PC-9 (cell line): ENCODE data around the gene EXOC4. TPM values are rescaled to one million over a fixed set of nuclear protein-coding genes. Genes with fewer than 3 reads are reported as not detected.

Source experiments
- BruUV-seq: library from RNA; stranded (reverse); fragments of 400-500 nt; replicated peaks from 2 replicates; lab custom pipeline; 2021; lab: Mats Ljungman, UMichigan
- CTCF ChIA-PET: fragments of 300-600 bp; sonication (Branson Sonifier 250); formaldehyde crosslinking; loops from one replicate; lab custom pipeline; 2022; ENCODE audit warnings: antibody characterized with exemption; lab: Charles Lee
- POLR2A ChIA-PET: fragments of 300-600 bp; sonication (Branson Sonifier 250); formaldehyde crosslinking; loops from one replicate; lab custom pipeline; 2022; ENCODE audit warnings: antibody characterized with exemption; ENCODE audit not compliant: unreplicated experiment; lab: Charles Lee
- DNase-seq, 2 experiments: peaks; one replicate each; pipeline versions ENCODE4 v3.0.0 to v3.0.0-alpha.2; 2015 to 2022; ENCODE audit warnings: mixed read lengths in 1 of 2
- H2AFZ ChIP-seq: fragments of 200-600 bp; sonication (generic); 2 replicates; pipeline ENCODE4 v1.8.1; 2017; ENCODE audit warnings: antibody characterized with exemption
- H3F3A ChIP-seq: fragments of 200-600 bp; sonication (generic); 2 replicates; pipeline ENCODE4 v1.8.1; 2017; ENCODE audit warnings: antibody characterized with exemption, mild to moderate bottlenecking, low read depth; ENCODE audit not compliant: insufficient read depth
- H3K27ac ChIP-seq: fragments of 200-600 bp; sonication (generic); 2 replicates; pipeline ENCODE4 v1.6.1; 2016; ENCODE audit warnings: mixed run types
- H3K27me3 ChIP-seq: fragments of 200-600 bp; sonication (generic); 2 replicates; pipeline ENCODE4 v1.6.1; 2016; ENCODE audit warnings: low read depth, mixed run types; ENCODE audit not compliant: insufficient read depth
- H3K36me3 ChIP-seq: fragments of 200-600 bp; sonication (generic); 2 replicates; pipeline ENCODE4 v1.6.1; 2016; ENCODE audit warnings: low read depth, mixed run types
- H3K4me1 ChIP-seq: fragments of 200-600 bp; sonication (generic); replicated peaks from 2 replicates; pipeline ENCODE4 v1.6.1; 2016; ENCODE audit warnings: mixed run types; ENCODE audit not compliant: insufficient read depth
- H3K4me2 ChIP-seq: fragments of 200-600 bp; sonication (generic); 2 replicates; pipeline ENCODE4 v1.6.1; 2017; ENCODE audit warnings: mixed run types
- H3K4me3 ChIP-seq: fragments of 200-600 bp; sonication (generic); 2 replicates; pipeline ENCODE4 v1.6.1; 2016; ENCODE audit warnings: mixed run types
- H3K79me2 ChIP-seq: fragments of 200-600 bp; sonication (generic); 2 replicates; pipeline ENCODE4 v1.6.1; 2017; ENCODE audit warnings: low read depth, mixed run types
- H3K9me2 ChIP-seq: fragments of 200-600 bp; sonication (generic); 2 replicates; pipeline ENCODE4 v1.8.1; 2017; ENCODE audit warnings: mild to moderate bottlenecking; ENCODE audit not compliant: insufficient read depth
- H3K9me3 ChIP-seq: fragments of 200-600 bp; sonication (generic); 2 replicates; pipeline ENCODE4 v1.8.1; 2016; ENCODE audit warnings: low read depth; ENCODE audit not compliant: insufficient read depth
- H4K20me1 ChIP-seq: fragments of 200-600 bp; sonication (generic); 2 replicates; pipeline ENCODE4 v1.8.1; 2017; ENCODE audit not compliant: insufficient read depth
- EZH2 ChIP-seq: fragments of 200-600 bp; sonication (generic); IDR thresholded peaks from 2 replicates; pipeline ENCODE4 v1.8.0; 2017; ENCODE audit warnings: antibody characterized with exemption, low read depth
- intact Hi-C: fragments of 100-400 bp; cut with micrococcal nuclease; formaldehyde crosslinking; loops from one replicate; pipeline ENCODE4 v1.10.0; 2022; ENCODE audit not compliant: unreplicated experiment
- total RNA-seq: library from RNA; stranded (reverse); gene quantifications from 2 replicates; pipeline ENCODE4 v1.2.3, GENCODE V29; 2021
- TF ChIP-seq, protein P1 (sequence below): fragments of 200-600 bp; sonication (generic); conservative IDR thresholded peaks from 2 replicates; pipeline ENCODE4 v1.6.1; 2017; ENCODE audit warnings: mixed run types, antibody characterized with exemption, mild to moderate bottlenecking, moderate library complexity

Gene EXOC4
- total RNA-seq, 1 experiment from 2014 or later: 101 TPM

DNA sequence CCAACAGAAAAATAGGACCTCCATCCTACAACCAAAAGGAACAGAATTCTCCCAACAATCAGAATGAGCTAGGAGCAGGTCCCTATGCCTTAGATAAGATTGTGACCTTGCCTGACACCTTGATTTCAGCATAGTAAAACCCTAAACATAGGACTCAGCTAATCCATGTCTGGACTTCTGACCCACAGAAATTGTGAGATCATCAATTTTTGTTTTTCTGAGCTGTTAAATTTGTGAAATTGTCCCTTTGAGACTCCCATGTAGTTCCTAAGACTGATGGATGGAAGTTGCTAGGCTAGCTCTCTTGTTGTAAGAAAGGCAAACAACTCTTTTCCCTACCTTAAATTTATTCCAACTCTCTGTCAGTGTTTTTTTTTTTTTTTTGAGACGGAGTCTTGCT, 244.2 kb downstream of the EXOC4 start:
- intact Hi-C loops: no loop called here
- ChIA-PET POLR2A (no interaction called here), CTCF (no interaction called here)
- Histone ChIP-seq H3K4me1 (peaks cover 4% of the 10 kb centered on the region; the same call in 1 of the 2 replicates), H3F3A (0 out of 2 replicates have a peak, but pooled peaks cover 6% of the 10 kb centered on the region), H3K27me3 (no peaks in the 10 kb centered on the region), H3K36me3 (no peaks in the 10 kb centered on the region), H4K20me1 (no peaks in the 10 kb centered on the region), H3K4me2 (no peak overlapping the region), H2AFZ (no peak overlapping the region), H3K4me3 (no peak overlapping the region), H3K79me2 (no peaks in the 10 kb centered on the region), H3K9me3 (0 out of 2 replicates have a peak, but pooled peaks cover 4% of the 10 kb centered on the region), H3K27ac (no peak overlapping the region), H3K9me2 (no peaks in the 10 kb centered on the region; the same call in 1 of the 2 replicates)
- no TSS peak for BruUV-seq
- TF ChIP-seq EZH2: no peak
- no peak for DNase-seq

DNA sequence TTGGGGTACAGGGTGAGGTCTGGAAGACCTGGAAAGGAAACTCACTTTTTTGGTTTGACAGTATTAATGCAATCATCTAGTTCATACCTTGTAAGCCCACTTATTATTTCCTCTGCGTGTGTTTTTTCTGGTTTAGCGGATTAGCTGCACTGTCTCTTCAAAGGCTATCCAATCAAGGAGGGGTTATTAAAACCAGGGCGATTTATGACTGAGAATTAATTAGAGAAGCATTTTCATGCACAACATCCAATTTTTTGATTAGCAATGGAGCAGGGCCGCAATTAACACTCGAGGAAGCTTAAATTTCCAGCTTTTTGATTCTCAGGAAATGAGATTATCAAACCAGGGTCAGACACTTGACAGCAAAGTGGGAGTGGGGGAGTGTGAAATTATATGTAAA, 248.9 kb downstream of the EXOC4 start:
- no peak for DNase-seq
- no peak overlapping the region for H3K4me3 ChIP-seq
- intact Hi-C loops: no loop called here
- H3K4me2 ChIP-seq: no peak overlapping the region
- H3K9me3 ChIP-seq: no peaks in the 10 kb centered on the region
- ChIA-PET CTCF (no interaction called here), POLR2A (no interaction called here)
- TF ChIP-seq, protein P1, sequence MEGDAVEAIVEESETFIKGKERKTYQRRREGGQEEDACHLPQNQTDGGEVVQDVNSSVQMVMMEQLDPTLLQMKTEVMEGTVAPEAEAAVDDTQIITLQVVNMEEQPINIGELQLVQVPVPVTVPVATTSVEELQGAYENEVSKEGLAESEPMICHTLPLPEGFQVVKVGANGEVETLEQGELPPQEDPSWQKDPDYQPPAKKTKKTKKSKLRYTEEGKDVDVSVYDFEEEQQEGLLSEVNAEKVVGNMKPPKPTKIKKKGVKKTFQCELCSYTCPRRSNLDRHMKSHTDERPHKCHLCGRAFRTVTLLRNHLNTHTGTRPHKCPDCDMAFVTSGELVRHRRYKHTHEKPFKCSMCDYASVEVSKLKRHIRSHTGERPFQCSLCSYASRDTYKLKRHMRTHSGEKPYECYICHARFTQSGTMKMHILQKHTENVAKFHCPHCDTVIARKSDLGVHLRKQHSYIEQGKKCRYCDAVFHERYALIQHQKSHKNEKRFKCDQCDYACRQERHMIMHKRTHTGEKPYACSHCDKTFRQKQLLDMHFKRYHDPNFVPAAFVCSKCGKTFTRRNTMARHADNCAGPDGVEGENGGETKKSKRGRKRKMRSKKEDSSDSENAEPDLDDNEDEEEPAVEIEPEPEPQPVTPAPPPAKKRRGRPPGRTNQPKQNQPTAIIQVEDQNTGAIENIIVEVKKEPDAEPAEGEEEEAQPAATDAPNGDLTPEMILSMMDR: no peak
- no peaks in the 10 kb centered on the region for H3K36me3 ChIP-seq
- BruUV-seq: no TSS peak
- no peak overlapping the region for H3K27ac ChIP-seq
- no peaks in the 10 kb centered on the region for H4K20me1 ChIP-seq
- no peaks in the 10 kb centered on the region for H3K27me3 ChIP-seq
- no peaks in the 10 kb centered on the region for H3K4me1 ChIP-seq
- no peaks in the 10 kb centered on the region; the same call in 1 of the 2 replicates for H3K9me2 ChIP-seq
- no peak overlapping the region for H2AFZ ChIP-seq
- no peaks in the 10 kb centered on the region for H3K79me2 ChIP-seq
- H3F3A ChIP-seq: no peaks in the 10 kb centered on the region

DNA sequence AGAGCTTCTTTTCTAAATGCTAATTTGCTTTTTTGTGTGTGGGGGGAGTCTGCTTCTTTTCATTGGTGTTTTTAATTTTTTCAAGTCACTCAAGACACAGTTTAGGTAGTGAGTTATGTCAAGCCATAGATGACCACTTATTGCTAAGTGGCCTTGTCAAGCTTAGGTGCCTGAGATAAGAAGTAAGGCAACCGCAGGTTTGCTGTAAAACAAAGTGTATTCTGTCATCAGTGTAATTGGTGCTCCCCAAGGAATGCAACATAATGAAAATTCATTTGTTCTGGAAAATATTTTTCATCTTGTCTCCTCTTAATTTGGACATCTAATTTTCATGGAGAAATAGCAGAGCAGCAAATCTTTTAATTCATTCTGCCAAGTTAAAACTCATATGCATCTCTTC, 249.6 kb downstream of the EXOC4 start:
- Histone ChIP-seq H2AFZ (no peak overlapping the region), H3F3A (no peaks in the 10 kb centered on the region), H3K79me2 (no peaks in the 10 kb centered on the region), H3K27me3 (no peaks in the 10 kb centered on the region), H3K36me3 (no peaks in the 10 kb centered on the region), H3K9me3 (no peaks in the 10 kb centered on the region), H3K27ac (no peak overlapping the region), H4K20me1 (no peaks in the 10 kb centered on the region), H3K4me2 (no peak overlapping the region), H3K4me3 (no peak overlapping the region), H3K4me1 (no peaks in the 10 kb centered on the region), H3K9me2 (no peaks in the 10 kb centered on the region)
- DNase-seq: no peak
- TF ChIP-seq, protein P1: no peak
- TF ChIP-seq EZH2: no peak
- BruUV-seq: no TSS peak
- intact Hi-C loops: no loop called here
- POLR2A ChIA-PET: no interaction called here
- CTCF ChIA-PET: no interaction called here

DNA sequence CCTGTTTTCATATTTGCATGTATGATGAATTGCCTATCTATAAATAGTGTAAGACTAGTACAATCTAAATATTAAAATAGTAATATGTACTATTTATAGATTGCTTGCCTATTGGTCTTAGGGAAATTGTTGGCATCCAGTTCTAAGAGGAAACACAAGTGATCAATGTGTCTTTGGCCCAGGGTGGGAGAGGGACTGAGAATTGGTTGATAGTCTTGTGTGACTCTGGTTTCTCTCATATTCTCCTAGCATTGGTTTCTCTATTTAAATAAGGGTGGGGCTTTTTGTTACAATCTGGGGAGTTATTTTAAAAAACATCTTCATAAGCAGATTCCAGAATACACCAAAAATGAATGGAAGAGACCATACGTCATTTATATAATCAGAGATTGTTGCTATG, 250.1 kb downstream of the EXOC4 start:
- H3K4me2 ChIP-seq: no peak overlapping the region
- BruUV-seq: no TSS peak
- H3F3A ChIP-seq: no peaks in the 10 kb centered on the region
- no peak overlapping the region for H3K27ac ChIP-seq
- no peaks in the 10 kb centered on the region for H3K27me3 ChIP-seq
- no peak for TF ChIP-seq EZH2
- TF ChIP-seq, protein P1: no peak
- no peaks in the 10 kb centered on the region for H4K20me1 ChIP-seq
- no peak overlapping the region for H3K4me3 ChIP-seq
- DNase-seq: no peak
- no peaks in the 10 kb centered on the region for H3K4me1 ChIP-seq
- CTCF ChIA-PET: no interaction called here
- no peaks in the 10 kb centered on the region for H3K79me2 ChIP-seq
- POLR2A ChIA-PET: no interaction called here
- intact Hi-C loops: no loop called here
- no peaks in the 10 kb centered on the region for H3K9me2 ChIP-seq
- no peaks in the 10 kb centered on the region for H3K36me3 ChIP-seq
- no peaks in the 10 kb centered on the region for H3K9me3 ChIP-seq
- no peak overlapping the region for H2AFZ ChIP-seq
